SK-N-MC (cell line): ENCODE measurements around the gene HEG1.

Source experiments
- DNase-seq: peaks from one replicate; pipeline ENCODE4 v3.0.0-alpha.2; 2011; ENCODE audit warnings: low read depth, low spot score
- H3K27ac ChIP-seq: fragments of 200-600 bp; sonication (generic); 2 replicates; pipeline ENCODE4 v1.5.1; 2016; ENCODE audit warnings: mixed run types
- H3K36me3 ChIP-seq: fragments of 200-600 bp; sonication (generic); 2 replicates; pipeline ENCODE4 v1.6.1; 2017; ENCODE audit warnings: antibody characterized with exemption, low read length, mixed read lengths; ENCODE audit not compliant: insufficient read depth
- H3K4me3 ChIP-seq: fragments of 200-600 bp; sonication (generic); 2 replicates; pipeline ENCODE4 v1.5.1; 2016
- H3K9ac ChIP-seq: fragments of 200-600 bp; sonication (generic); 2 replicates; pipeline ENCODE4 v1.8.0; 2017; ENCODE audit warnings: mixed run types, mixed read lengths; ENCODE audit not compliant: insufficient read length
- H3K9me3 ChIP-seq: fragments of 200-600 bp; sonication (generic); 2 replicates; pipeline ENCODE4 v1.6.1; 2017; ENCODE audit warnings: low read depth, mild to moderate bottlenecking, antibody characterized with exemption, low read length, moderate library complexity, mixed read lengths
- EZH2 ChIP-seq: fragments of 200-600 bp; sonication (generic); IDR thresholded peaks from one replicate; pipeline ENCODE4 v1.6.1; 2017; ENCODE audit warnings: antibody characterized with exemption
- FOXP2 ChIP-seq: optimal IDR thresholded peaks from 2 replicates; pipeline ENCODE3; 2011; ENCODE audit warnings: mild to moderate bottlenecking, moderate library complexity; ENCODE audit not compliant: insufficient read depth; ENCODE audit errors: extremely low read length, control extremely low read depth
- POLR2AphosphoS5 ChIP-seq: IDR thresholded peaks from 2 replicates; pipeline ENCODE4 v1.6.1; 2012; ENCODE audit warnings: mild to moderate bottlenecking, low read depth, low read length, borderline replicate concordance

Gene HEG1

GRCh38 chr3:125073390-125073905 is 17.7 kb upstream of the HEG1 start:
- no peaks in the 10 kb centered on the region for H3K36me3 ChIP-seq
- no peak overlapping the region for H3K9ac ChIP-seq
- no peak overlapping the region for H3K4me3 ChIP-seq
- H3K27ac ChIP-seq, result no peak overlapping the region
- H3K9me3 ChIP-seq, result no peaks in the 10 kb centered on the region
- DNase-seq, result no peak
- TF ChIP-seq EZH2 (no peak), FOXP2 (no peak), POLR2AphosphoS5 (no peak)

- H3K9me3 ChIP-seq, result no peaks in the 10 kb centered on the region
- TF ChIP-seq POLR2AphosphoS5 (no peak), FOXP2 (no peak), EZH2 (no peak)
- H3K36me3 ChIP-seq, result no peaks in the 10 kb centered on the region
- no peak overlapping the region for H3K27ac ChIP-seq
- DNase-seq, result no peak
- no peak overlapping the region for H3K9ac ChIP-seq
- H3K4me3 ChIP-seq, result no peak overlapping the region
Observed at GRCh38 chr3:125072749-125073389, 17.1 kb upstream of the HEG1 start.

GRCh38 chr3:125072301-125072700 is 16.5 kb upstream of the HEG1 start:
- Histone ChIP-seq H3K9ac (no peak overlapping the region), H3K27ac (no peak overlapping the region), H3K36me3 (no peaks in the 10 kb centered on the region), H3K4me3 (no peak overlapping the region), H3K9me3 (no peaks in the 10 kb centered on the region)
- TF ChIP-seq FOXP2 (no peak), POLR2AphosphoS5 (no peak), EZH2 (no peak)
- no peak for DNase-seq

GRCh38 chr3:125069968-125070745 is 14.4 kb upstream of the HEG1 start:
- Histone ChIP-seq H3K27ac (no peak overlapping the region), H3K9me3 (no peaks in the 10 kb centered on the region), H3K4me3 (no peak overlapping the region), H3K36me3 (no peaks in the 10 kb centered on the region), H3K9ac (no peak overlapping the region)
- no peak for DNase-seq
- no peak for TF ChIP-seq POLR2AphosphoS5
- no peak for TF ChIP-seq FOXP2
- TF ChIP-seq EZH2, result no peak

GRCh38 chr3:125069452-125069851 is 13.7 kb upstream of the HEG1 start:
- no peak for TF ChIP-seq FOXP2
- TF ChIP-seq EZH2, result no peak
- TF ChIP-seq POLR2AphosphoS5, result no peak
- no peak overlapping the region for H3K4me3 ChIP-seq
- DNase-seq, result no peak
- H3K9me3 ChIP-seq, result no peaks in the 10 kb centered on the region
- no peak overlapping the region for H3K27ac ChIP-seq
- no peak overlapping the region for H3K9ac ChIP-seq
- H3K36me3 ChIP-seq, result no peaks in the 10 kb centered on the region

- no peak for DNase-seq
- TF ChIP-seq POLR2AphosphoS5, result no peak
- TF ChIP-seq FOXP2, result no peak
- no peak for TF ChIP-seq EZH2
- H3K9ac ChIP-seq, result no peak overlapping the region
Observed at GRCh38 chr3:125068265-125068664, 12.5 kb upstream of the HEG1 start.

GRCh38 chr3:125067225-125067624 is 11.4 kb upstream of the HEG1 start:
- no peak overlapping the region for H3K4me3 ChIP-seq
- H3K27ac ChIP-seq, result no peak overlapping the region
- DNase-seq, result no peak
- H3K9ac ChIP-seq, result no peak overlapping the region
- H3K9me3 ChIP-seq, result no peaks in the 10 kb centered on the region
- TF ChIP-seq FOXP2 (no peak), EZH2 (no peak), POLR2AphosphoS5 (no peak)
- no peaks in the 10 kb centered on the region for H3K36me3 ChIP-seq

More at GRCh38 chr3:125068265-125068664, 12.5 kb upstream of the HEG1 start:
- H3K9me3 ChIP-seq, result no peaks in the 10 kb centered on the region
- no peaks in the 10 kb centered on the region for H3K36me3 ChIP-seq
- H3K4me3 ChIP-seq, result no peak overlapping the region
- H3K27ac ChIP-seq, result no peak overlapping the region

- no peak overlapping the region for H3K9ac ChIP-seq
- no peak overlapping the region for H3K27ac ChIP-seq
- H3K36me3 ChIP-seq, result no peaks in the 10 kb centered on the region
- H3K9me3 ChIP-seq, result no peaks in the 10 kb centered on the region
- TF ChIP-seq FOXP2, result no peak
- TF ChIP-seq EZH2, result no peak
- TF ChIP-seq POLR2AphosphoS5, result no peak
- DNase-seq, result no peak
- no peak overlapping the region for H3K4me3 ChIP-seq
Observed at GRCh38 chr3:125062904-125063618, 7.3 kb upstream of the HEG1 start.
